GM19099 (cell line): ENCODE data around the gene GRIK3.

ENCODE experiments used
- POLR2A ChIP-seq: IDR thresholded peaks from 3 replicates; pipeline ENCODE4 v1.6.1; 2011; ENCODE audit warnings: low read depth; ENCODE audit not compliant: insufficient read length; ENCODE audit errors: extremely low read depth

GRIK3 gene

DNA sequence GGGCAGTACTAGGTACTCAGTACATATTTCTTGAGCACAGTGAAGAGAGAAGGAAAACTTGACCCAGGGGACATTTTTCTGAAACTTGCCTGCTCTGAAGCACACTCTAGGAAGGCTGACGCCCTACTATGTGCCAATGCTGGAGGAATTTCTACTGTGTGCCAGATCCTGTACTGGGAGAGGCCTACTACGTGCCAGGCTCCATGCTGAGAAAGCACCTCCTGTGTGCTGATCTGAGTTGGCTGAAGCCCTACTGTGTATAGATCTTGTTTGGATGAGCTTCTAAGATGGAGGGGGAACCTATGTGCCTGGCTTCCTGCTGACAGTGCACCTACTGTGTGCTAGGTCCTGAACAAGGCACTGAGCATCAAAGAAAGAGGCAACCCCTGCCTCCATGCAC lies 86.2 kb downstream of the GRIK3 start:
- TF ChIP-seq POLR2A = no peak

GRCh38 chr1:36947384-36947783 lies 86.9 kb downstream of the GRIK3 start:
- no peak for TF ChIP-seq POLR2A

DNA sequence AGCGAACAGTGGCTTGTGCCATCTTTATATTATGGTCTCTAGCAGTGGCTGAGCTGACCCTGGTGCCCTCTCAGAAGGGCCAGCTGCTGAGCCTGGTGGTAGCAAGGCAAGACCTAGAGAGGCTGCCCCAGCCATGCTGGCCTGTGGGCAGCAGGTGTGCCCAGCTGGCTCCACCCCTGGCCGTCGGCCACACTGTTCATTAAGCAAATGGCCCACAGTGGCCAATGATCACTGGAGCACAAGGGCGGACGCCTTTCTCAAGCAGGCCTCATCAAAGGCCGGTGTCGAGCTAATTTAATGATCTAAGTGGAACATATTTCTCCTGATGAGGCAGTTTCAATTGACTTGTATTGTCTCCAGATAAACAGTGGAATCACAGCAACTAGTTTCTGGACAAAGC lies 89.4 kb downstream of the GRIK3 start:
- TF ChIP-seq POLR2A = no peak

- no peak for TF ChIP-seq POLR2A
Observed at GRCh38 chr1:36942148-36942547, 92.2 kb downstream of the GRIK3 start.

DNA sequence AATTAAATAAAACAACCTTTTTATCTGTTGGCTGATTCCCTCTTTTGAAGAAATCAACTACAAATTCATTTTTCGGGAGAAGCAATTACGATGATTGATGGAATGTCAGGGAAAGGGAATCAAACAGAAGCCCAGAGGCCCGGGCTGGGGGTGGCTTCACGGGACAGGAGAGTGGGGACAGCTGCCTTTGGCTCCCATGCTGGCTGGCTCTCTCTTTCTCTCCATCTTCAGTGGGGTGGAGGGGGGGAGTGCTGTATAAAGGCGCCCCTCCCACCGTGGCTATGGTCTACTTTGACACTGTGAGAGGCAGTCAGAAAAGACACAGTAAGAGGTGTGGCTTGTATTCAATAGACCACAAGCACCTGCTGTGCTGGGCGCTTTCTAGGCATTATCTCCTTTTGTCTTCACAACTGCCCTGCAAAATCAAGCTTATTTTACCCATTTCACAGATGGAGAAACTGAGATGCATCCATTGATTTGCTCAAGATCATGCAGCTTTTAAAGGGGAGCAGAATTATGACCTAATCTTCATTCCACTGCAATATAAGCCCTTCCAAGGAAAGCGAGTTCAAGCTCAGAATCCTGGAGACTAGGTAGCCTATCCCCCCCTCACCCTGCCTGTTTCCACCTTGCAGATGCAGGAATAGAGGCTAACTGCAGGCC lies 92.9 kb downstream of the GRIK3 start:
- TF ChIP-seq POLR2A = no peak

GRCh38 chr1:36938819-36939218 lies 95.5 kb downstream of the GRIK3 start:
- TF ChIP-seq POLR2A = no peak

- TF ChIP-seq POLR2A = no peak
Observed at GRCh38 chr1:36937371-36937770, 96.9 kb downstream of the GRIK3 start.

GRCh38 chr1:36934061-36934460 lies 100.3 kb downstream of the GRIK3 start:
- no peak for TF ChIP-seq POLR2A

DNA sequence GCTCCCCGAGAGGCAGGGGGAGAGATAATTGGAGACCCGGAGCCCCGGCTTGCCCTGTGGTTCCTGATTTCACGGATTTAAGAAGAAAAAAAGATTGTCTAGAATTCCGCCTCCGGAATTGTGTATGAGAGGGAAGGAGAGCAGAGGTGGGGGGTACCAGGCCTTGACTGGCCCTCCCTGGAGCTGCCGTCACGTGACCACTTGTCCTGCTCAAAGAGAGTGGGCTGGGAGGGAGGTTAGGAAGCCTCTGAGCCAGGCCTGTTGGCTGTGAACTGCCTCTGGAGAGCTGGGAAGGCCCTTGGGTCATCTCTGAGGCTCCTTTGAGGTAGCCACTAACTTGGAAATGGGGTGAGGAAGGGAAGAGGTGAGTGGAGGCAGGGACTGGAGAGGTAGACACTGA lies 106.5 kb downstream of the GRIK3 start:
- no peak for TF ChIP-seq POLR2A

DNA sequence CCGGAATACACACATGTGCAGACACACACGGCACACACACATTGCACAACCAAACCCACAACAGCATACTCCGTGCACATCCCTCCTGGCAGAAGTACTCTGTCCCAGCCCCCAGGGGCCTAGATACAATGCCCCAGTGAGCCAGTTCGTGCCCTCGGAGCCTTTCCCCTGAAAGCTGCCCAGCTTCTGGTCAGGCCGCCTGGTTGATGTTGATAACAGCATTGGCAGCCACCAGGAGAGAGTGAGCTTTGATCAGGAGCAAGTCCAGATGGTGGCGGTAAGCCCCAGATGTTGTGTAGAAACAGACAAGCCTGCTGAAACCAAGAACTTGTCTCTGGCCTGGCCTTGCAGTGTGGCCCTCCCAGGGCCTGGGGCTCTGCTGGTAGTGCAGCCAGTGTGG lies 109.1 kb downstream of the GRIK3 start:
- TF ChIP-seq POLR2A = no peak

DNA sequence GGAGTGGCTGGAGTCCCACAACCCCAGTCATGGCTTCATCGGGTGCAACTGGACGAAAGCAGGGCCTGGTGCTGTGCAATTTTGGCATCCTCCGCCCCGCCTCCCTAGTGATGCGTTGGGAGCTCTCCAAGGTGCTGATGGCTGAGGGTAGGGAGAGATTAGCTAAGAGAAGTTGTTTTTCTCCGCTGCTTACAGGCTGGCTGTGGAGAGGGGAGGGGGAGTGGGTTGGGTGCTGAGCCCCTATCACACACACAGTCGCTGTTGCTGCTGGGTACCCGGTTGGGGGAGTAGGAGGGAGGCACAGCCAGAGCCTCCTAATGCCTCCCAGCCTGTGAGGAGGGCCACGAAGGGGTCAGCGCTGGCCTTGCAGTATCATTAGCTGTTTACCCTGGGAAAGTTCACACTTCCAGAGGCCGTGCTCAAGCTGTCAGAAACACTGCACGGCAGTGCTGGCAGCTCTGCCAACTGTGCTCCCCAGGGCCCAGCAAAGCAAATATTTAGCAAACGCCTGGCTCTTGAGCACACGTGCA lies 110.0 kb downstream of the GRIK3 start:
- no peak for TF ChIP-seq POLR2A

DNA sequence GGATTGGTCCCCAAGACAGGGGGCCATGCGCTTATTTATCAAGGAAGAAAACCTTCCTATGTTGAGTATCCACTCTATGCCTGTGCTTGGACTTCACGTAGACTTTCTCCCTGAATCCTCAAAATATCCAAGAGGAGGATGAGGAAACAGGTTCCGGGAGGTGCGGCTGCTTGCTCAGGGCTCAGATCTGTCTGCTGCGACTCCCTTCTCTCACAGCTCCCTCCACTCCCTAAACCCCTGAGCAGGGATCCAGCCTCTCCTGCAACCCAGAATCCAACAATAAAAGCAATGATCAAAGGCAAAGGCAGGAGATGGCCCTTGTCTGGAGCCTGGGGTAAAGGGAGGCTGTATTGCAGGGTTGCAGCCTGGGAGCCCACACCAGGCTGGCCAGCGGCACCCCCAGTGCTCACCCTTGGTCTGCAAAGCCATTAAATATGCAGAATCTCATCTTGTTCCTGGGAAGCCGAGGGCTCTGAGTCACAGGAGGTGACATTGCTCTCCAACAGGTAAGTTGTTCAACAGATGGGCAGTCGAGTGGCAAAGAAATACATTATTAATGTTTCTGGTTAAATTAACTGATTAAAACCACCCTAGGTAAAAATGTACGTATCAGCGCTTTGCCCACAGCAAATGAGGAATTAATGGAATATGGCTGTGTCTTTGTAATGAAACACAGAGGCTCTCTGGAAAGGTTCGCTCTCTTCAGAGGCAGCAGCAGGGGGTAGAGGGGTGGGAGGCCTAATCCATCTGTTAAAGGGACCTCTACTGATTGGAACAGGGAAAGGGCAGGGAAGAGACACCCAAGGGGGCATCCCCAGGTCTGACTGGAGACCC lies 111.5 kb downstream of the GRIK3 start:
- TF ChIP-seq POLR2A = no peak

DNA sequence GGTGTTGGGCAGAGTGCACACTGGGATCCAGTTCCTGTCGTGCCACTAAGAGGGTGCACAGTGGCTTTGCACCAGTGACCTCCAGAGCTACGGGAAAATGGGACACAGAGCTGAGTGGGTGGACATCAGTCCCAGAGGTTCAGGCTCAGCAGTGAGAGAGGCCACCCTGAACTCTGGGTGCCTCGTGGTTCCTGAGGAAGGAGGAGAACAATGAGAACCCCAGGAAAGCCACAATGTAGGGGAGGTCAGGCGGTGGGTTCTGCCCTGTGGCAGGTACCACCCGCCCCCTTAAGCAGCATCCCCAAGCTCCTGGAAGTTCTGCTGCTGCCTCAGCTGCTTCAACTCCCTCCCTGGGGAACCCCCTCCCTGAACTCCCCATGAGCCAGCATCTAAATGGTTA lies 112.2 kb downstream of the GRIK3 start:
- TF ChIP-seq POLR2A = no peak

DNA sequence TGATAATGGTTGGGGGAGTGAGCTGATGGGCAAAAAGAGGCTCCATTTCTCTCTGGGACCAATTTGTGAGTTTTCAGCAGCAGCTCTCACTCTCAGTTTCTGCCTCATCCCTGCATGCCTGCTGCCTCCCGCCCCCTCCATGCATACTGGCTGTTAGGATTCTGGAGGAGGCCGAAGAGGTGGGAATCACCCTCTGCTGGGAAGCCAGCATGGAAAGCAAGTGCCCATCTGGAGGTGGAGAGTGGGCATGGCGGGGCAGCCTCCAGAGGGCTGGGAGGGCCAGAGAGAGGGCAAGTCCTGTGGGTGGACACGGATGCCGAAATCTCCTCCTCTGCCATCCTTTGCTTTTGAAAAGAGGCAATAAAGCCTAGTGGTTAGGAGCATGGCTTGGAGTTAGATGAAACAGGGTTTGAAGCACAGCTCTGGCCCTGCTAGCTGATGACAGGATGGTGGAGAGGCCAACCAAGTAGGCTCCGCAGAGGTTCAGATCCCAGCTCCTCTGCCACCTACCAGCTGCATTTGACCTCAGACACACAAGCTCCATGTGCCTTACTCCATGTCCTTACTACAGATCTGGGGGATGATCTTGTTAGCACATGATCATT lies 113.4 kb downstream of the GRIK3 start:
- no peak for TF ChIP-seq POLR2A

DNA sequence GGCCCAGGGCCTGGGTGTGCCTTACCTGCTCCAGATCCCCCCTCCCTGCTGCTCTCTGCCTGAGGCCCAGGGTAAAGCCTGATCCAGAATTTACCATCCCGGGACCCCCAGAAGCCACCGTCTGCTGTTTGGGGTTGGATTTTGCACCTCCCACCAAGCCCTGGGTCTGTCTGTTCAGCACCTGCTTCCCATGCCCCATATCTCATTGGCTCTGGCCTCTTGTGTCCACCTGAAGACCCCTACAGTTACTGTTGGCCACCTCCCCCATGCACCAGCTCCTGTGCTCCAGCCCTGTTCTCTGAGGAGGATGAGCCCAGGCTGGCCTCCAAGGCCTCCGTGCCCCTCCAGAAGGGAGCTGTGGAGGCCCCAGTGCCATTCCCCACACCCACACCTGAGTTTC lies 113.9 kb downstream of the GRIK3 start:
- no peak for TF ChIP-seq POLR2A
